HG03196 (cell line): ENCODE data around the gene FMC1.
"Not testable (repeated sequence)": the region's sequence is repeated elsewhere in the genome, so short reads cannot be mapped to it uniquely, and the experiment has no call there.

Experiments used
- ATAC-seq: cut with Tn5 transposase; IDR thresholded peaks from one replicate; pipeline ENCODE4 v1.9.1; 2021; ENCODE audit not compliant: unreplicated experiment

FMC1 gene

DNA sequence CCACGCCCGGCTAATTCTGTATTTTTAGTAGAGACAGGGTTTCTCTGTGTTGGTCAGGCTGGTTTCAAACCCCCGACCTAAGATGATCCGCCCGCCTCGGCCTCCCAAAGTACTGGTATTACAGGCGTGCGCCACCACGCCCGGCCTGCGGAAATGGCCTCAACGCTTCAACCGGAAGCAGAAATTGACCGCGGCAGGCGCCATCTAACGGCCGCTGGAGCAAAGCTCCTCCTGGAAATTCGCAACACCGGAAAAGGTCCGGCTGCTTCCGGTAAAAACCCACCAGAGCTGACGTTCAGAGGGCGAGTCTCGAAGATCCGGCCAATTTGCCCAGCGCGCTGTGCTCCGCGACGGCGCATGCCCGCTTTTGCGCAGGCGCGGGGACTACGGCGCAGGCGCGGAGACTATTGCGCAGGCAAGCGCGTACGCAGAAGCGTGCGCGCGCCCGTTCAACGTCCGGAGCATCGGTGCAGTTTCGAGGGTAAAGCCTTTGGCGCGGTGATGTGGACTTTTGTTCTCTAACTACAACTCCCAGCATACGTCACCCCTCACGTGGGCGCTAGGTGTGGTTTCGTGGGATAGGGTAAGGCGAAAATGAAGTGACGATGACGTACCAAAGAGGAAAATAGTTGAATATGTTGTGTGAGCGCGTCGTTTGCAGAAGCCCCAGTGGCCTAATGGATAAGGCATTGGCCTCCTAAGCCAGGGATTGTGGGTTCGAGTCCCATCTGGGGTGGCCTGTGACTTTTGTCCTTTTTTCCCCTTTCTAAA lies 915 bp upstream of the FMC1 start:
- peak; percentile 83 for ATAC-seq

DNA sequence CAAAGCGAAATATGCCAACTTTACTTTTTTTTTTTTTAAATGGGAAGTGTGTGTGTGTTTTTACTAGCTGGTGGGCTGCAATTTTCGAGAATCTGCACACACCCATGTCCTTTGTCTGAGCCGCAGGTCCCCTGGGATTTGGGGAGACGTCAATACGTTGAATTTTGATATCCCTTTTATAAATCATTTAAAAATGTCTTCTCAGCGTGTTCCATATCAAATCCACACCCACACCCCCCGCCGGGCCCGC lies 404 bp upstream of the FMC1 start:
- ATAC-seq = no peak

DNA sequence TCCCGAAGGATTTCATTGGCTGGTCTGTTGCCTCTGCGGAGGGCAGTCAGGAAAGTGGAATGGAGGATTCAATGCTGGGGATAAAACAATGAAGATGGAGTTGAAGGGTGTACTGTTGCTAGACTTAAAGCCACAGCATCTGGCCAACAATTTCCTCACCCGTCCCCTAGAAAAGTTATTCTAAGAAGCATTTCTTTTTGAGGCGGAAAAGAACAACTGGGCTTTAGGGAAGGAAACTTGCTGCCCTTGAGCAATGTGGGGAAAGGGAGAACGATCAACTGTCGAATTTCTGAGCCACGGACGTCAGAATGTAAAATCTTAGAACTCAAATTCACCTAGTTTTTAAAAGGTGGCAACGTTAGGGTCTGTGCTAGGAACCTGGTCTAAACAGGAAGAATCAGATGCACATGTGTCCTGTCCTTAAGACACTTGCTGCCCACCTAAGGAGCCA lies 664 bp downstream of the FMC1 start:
- no peak for ATAC-seq

DNA sequence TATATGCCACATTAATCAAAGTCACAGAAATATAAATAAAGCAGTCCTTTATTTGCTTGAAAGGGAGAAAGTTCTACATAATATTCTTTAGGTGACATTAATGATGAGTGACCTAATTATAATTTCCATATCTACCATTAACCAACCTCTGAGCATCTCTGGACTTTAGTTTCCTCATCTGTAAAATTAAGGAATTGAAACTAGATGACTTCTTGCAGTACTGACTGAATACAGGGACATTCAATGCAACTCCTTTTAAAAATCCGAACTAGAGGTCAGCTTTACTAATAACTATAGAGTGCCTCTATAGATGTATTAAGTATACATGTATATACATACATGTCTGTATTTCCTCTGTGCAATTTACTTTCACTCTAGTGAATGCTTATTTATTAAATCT lies 3.9 kb downstream of the FMC1 start:
- no peak for ATAC-seq

DNA sequence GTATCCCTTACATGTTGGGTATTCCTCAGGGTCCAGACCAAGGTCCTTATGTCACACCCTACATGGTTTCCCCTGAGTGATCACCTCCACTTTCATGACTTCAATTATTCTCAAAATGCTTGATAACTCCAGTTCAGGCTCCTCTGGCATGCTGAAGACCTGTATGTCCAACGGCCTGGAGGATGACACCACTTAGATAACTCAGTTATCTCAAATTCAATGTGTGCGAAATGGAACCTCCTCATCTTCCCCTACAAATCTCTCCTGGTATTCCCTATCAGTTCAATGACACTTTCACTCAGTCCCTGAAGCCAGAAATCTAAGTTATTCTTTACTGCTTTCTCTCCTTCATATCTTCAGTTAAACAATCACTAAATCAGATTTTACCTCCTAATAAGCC lies 9.9 kb downstream of the FMC1 start:
- ATAC-seq = no peak

DNA sequence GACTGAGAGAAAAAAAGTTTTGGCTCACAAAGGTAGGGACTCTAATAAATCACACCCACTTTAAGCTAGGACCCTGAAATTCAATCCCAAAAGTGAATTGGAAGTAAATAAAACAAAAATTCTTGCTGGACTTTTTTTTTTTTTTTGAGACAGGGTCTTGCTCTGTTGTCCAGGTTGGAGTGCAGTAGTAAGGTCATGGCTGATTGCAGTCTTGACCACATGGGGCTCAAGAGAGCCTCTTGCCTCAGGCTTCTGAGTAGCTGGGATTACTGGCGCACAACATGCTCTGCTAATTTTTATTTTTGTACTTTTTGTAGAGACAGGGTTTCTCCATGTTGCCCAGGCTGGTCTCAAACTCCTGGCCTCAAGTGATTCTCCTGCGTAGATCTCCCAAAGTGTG lies 13.6 kb downstream of the FMC1 start:
- ATAC-seq = no peak

DNA sequence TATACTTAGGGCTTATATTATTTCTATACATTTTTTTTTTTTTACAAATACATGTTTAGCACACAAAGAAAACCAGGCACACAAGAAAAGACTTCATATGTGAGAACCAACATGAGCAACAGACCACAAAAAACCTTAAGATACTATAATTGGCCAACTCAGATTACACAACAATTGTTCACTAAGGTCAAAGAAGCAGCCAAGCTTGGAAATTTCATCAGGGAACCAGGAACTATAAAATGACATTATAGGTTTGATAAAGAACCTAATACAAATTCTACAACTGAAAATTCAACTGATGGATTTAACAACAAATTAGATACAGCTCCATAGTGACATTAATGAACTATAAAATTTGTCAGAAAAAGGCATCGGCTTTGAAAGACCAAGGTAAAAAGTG lies 14.2 kb downstream of the FMC1 start:
- ATAC-seq = no peak

DNA sequence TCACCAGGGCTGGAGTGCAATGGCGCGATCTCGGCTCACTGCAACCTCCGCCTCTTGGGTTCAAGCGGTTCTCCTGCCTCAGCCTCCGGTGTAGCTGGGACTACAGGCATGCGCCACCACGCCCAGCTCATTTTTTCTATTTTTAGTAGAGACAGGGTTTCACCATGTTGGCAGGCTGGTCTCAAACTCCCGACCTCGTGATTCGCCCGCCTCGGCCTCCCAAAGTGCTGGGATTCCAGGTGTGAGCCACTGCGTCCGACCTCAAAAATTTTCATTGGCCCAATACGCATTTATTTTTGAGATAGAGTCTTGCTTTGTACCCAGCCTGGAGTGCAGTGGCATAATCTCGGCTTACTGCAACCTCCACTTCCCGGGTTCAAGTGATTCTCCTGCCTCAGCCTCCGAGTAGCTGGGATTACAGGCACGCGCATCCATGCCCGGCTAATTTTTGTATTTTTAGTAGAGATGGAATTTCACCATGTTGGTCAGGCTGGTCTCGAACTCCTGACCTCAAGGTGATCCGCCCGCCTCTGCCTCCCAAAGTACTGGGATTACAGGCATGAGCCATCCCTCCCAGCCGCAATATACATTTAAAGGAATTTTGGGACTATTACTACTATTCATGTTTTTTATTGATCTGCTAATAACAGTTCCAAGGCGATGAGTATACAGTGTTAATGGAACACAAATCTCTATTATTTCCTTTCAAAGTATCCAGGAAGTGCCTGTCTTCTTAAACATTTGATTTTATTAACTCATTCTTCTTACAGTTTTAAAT lies 16.8 kb downstream of the FMC1 start:
- ATAC-seq = not testable (repeated sequence)

DNA sequence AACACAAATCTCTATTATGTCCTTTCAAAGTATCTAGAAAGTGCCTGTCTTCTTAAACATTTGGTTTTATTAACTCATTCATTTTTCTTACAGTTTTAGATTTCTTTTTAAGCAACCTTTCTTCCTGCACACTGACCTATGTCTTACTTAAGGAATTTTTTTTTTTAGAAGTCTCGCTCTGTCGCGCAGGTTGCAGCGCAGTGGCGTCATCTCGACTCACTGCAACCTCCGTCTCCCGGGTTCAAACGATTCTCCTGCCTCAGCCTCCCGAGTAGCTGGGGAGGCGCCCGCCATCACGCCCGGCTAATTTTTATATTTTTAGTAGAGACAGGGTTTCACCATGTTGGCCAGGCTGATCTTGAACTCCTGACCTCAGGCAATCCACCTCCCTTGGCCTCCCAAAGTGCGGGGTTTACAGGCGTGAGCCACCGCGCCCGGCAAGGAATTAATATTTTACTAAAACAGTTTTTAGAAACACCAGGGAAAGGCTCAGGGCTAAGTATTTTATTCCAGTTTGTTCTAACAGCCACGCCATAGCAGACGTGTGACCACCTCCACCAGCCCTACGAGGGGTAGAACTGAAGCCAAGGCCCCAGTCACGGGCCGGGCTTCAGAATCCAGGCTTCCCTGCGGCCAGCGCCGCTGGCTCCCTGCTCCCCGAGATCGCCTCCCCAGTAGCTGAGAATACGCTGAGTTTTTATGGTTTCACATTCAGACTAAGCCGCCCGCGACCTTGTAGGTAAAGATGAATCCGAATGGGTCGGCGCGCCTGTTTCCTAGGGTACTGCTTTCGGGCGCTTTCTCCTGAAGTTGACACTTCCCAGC lies 17.6 kb downstream of the FMC1 start:
- no peak for ATAC-seq

DNA sequence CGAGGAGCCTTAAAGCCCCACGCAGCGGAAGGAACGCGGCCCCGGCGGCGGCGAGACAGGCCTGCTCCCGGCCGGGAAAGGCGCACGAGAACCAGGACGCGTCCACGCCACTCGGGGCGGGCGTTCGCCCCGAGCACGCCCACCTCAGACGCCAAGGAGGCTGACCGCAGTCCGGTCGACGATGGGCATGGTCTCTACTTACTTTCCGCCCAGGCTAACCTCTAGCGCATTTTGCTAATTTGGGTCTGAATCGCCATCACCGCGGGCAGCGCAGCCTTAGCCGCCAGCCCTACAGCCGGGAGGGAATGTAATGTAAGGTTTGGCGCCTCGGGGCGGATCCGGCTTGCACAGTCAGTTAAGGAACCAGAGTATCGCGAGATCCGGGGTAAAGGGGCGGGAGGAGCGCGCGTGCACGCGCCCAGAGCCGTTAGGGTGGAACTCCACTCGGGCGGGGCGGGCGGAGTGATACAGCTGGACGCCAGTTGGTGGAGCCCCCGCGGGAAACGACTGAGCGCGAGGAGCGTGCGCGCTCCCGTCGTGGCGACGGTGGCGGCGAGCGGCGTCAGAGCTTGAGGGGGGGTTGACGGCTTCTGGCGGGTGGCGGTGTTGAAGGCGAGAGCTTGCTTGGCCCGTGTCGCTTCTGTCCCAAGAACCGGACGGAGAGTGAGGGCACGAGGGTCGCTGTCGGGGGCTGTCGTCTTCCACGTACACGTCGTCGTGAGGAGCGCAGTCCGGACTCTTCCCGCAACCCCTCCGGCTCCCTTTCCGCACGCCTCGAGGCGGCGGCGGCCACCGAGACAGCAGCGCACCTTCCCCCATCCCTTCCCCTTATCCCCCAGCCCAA lies 18.5 kb downstream of the FMC1 start, which contains the start of gene LUC7L2:
LUC7L2 (plus strand) TSS at position 529 of the 844 bp plus-strand sequence. CDS start 368 bp downstream, outside the sequence.
- ATAC-seq = peak; percentile 85

DNA sequence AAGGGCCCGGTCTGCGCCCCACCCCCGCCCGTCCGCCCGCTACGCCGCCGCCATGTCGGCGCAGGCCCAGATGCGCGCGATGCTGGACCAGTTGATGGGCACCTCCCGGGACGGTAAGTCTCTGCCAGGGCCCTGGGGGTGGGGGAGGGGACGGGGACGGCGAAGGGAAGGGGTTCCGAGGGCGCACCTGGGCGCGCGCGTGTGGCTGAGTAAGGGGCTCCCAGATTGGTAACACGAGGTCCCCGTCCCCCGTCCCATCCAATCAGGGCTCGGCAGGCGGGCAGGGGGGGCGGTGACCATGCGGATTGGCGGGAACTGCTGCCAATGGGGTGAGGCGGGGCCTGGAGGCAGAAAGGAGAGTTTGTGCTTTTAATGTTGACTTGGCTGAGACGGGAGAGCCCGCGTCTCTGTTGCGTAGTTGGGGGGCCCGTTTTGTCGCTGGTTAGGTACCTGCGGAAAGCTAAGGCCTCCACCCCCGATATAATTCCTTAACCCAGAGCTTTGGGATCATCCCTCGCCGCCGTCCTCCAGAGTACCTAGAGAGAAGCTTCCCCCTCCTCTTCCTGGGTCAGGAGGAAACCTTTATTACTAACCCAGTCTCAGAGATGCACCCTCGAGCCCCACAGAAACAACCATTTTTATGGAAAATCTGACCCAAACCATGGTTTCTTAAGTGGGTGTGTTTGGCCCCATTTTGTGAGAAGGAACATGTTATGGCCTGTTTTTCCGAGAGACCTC lies 19.2 kb downstream of the FMC1 start:
- ATAC-seq = peak; percentile 71

DNA sequence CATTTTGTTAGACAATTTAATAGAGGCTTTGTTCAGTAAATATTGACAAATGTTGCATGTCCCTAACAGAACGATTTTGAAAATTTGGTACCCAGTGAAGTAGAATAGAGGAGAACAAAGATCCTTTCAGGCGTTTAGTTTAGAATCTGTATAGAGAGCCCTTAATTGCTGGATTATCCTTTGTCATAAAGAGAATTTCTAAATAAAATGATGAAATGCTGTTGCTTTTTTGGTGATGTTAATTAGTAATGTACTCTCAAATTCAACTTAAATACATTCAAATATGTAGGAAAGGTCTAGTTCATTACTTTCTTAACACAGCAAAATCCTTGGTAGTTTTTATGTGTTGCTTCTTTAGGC lies 19.8 kb downstream of the FMC1 start:
- no peak for ATAC-seq

DNA sequence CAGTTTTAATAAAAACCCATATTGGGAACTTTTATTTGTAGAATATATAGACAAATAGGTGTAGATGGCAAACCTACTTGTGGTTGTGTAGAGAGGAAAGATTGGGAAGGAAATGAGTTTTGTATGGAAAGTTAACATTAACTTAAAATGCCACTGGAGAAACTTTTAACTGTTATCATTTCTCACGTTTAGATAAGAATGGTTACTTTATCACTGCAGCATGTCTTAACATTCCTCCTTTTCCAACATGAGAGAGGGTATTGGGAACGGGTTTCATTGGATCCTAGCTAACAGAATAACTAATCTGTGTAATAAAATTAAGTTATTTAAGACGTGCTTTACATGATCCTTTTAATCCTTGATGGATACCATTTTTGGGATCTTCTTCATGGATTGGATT lies 20.4 kb downstream of the FMC1 start:
- ATAC-seq = no peak

DNA sequence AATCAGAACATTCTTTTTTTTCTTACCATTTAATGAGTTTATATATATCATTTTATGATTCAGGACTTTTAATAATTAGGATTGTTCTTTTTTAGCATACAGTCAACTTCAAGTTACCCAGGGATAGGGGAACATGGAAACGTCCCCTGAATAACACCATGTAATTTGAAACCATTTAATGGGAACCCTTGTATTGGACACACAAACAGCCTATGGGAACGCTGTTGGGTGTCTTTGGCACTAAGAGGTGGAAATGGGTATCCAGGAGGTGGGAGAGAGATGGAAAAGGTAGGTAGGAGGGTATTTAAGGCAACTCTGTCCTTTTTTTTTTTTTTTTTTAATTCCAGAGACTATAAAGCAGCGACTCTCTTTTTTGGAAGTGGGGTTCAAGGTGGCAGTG lies 21.2 kb downstream of the FMC1 start:
- no peak for ATAC-seq

DNA sequence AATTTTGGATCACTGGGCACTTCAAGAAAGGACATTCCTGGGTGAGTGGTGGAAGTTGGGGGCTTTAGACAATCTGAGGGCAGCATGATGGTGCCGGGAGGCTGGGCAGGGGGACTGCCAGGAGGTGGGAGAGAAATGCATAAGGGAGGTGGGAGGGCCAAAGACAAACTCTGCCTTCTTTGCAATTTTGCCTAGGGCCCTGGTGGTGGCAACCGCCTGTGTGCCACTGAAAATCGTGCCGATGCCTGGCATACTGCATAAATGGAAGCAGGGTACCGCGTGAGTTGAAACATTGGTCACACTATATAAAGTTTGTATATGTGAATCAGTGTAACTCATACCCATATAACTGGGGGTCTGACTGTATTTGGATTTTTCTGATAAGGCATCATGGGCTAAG lies 21.8 kb downstream of the FMC1 start:
- no peak for ATAC-seq

DNA sequence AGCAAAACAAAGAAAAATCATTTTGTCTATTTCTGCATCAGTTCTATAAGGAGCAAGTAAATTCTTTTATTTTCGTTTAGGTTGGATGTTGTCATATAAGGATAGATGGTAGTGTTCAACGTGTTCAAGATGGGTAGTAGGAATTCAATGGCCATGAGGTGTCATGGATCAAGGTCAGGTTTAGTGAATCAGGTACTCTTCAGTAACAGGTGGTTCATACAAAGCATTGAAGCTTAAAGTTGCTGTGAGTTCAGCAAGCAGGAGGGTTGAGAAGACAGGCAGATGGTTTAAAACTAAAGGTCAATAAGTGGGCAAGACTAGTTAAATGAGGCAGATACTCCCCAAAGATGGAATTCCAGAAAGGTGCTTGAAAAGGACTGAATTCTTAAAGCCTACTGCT lies 24.2 kb downstream of the FMC1 start:
- ATAC-seq = no peak

DNA sequence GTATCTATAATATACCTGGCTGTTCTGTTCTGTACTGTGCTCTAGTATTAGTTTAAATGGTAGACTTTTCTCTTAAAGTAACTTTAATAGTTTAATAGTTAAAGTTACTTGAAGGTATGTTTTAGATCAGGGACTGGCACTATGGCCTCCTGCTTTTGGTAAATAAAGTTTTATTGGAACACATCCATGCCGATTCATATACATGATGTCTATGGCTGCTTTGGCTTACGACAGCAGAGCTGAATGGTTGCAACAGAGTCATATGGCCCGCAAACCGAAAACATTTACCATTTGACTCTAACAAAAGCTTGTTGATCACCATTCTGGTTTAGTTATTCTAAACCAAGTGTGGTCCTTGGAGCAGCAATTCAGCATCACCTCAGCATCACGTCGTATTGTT lies 25.3 kb downstream of the FMC1 start:
- ATAC-seq = no peak

DNA sequence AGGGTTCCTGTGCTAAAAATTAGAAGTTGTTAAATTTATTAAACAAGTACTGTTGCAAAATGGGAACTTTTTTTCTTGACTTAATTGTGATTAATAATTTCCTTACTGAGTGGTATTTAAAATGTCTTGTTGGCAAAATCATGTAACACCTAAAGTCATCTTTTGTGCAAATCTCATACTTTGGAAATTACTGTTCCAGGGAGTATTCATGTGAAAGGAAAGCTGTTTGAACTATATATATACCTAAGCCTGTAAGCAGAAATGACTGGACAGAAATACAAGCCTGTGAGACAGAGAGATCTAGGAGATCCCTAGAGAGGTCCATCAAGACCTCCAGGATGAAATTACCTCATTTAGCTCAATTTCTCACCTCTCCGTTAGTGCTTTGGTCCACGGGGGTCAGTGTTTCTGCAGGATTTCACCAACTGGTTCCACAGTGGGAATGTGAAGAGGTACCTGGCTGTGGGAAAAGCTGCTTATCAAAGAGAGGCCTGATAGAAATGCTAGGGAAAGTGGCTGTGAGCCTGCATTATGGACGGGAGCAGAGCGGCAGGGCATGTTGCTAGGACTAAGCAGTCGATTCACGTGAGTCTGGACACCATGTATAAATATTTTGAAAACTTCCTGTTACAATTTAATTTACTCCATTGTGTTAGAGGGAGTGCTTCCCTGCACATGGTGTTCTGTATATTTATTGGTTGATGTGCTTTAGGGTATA lies 26.5 kb downstream of the FMC1 start:
- ATAC-seq = no peak

DNA sequence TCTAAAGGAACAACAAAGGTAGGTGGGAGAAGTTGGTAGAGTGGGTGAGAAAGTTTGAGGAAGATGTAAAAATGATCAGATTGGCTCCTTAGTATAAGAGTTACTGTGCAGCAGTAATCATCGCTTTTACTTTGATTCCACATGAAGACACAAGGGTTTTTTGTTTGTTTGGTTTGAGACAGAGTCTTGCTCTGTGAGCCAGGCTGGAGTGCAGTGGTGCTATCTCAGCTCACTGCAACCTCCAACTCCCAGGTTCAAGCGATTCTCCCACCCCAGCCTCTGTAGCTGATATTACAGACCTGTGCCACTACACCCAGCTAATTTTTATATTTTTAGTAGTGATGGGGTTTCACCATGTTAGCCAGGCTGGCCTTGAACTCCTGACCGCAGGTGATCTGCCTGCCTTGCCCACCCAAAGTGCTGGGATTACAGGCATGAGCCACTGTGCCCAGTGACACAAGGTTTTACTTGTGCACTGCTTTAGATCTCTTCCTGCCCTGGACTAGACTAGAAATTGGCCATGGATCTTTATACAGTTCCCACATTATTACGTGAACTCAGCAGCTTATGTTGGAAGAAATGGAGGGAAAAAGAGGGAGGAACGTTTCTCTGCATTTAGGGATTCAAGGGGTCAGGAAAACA lies 29.3 kb downstream of the FMC1 start:
- no peak for ATAC-seq
